Inflammatory macrophage treated with lipopolysaccharide for 1 hour (primary cell): ENCODE results near the gene DPY19L2.

ENCODE experiments used
- DNase-seq, 2 donors: peaks; one replicate each; pipeline ENCODE4 v3.0.0-alpha.2; 2020 to 2022

DPY19L2 gene

DNA sequence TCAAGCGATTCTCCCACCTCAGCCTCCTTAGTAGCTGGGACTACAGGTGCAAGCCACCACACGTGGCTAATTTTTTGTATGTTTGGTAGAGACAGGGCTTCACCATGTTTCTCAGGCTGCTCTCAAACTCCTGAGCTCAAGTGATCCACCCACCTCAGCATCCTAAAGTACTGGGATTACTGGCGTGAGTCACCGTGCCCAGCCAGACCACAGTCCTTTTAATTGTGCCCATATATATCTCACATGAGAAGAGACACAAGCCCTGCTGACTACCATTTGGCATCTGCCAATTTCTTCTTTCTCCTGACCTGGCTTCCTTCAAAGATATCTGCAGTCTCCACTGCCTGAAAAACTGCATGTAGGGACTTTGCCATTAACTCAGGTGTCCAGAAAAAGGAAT is 142.5 kb downstream of the DPY19L2 start:
- no peak for DNase-seq

DNA sequence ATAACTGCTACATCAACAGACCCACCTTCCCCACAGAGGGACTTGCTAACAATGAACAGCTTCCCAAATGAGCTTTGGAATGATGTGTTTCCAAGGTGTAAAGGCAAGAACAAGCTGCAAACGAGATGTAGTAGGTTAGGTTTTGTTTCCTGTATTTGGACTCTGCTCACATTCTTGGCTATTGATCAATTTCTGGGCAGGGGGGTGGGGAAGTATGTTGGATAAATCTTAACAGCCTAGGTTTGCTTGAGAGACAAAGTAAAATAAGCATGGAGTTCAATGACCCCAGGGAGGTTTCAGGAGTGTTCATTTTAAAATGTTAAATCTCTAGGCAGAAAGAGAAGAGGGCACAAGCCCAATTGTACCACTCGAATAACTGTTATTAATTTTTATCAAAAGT is 146.6 kb downstream of the DPY19L2 start:
- no peak for DNase-seq
